DND-41 (cell line): Measurements from ENCODE around the gene LIME1.

Experiments used
- EZH2 ChIP-seq: IDR thresholded peaks from 3 replicates; pipeline ENCODE4 v1.6.1; 2012; ENCODE audit warnings: borderline replicate concordance, low read depth, mild to moderate bottlenecking, moderate library complexity, low read length, inconsistent platforms; ENCODE audit not compliant: severe bottlenecking
- TF ChIP-seq, protein P1 (sequence below): IDR thresholded peaks from 2 replicates; pipeline ENCODE4 v1.5.1; 2012; ENCODE audit warnings: borderline replicate concordance, low read length, moderate library complexity, mild to moderate bottlenecking; ENCODE audit not compliant: poor library complexity, severe bottlenecking; ENCODE audit errors: extremely low read depth

DNA sequence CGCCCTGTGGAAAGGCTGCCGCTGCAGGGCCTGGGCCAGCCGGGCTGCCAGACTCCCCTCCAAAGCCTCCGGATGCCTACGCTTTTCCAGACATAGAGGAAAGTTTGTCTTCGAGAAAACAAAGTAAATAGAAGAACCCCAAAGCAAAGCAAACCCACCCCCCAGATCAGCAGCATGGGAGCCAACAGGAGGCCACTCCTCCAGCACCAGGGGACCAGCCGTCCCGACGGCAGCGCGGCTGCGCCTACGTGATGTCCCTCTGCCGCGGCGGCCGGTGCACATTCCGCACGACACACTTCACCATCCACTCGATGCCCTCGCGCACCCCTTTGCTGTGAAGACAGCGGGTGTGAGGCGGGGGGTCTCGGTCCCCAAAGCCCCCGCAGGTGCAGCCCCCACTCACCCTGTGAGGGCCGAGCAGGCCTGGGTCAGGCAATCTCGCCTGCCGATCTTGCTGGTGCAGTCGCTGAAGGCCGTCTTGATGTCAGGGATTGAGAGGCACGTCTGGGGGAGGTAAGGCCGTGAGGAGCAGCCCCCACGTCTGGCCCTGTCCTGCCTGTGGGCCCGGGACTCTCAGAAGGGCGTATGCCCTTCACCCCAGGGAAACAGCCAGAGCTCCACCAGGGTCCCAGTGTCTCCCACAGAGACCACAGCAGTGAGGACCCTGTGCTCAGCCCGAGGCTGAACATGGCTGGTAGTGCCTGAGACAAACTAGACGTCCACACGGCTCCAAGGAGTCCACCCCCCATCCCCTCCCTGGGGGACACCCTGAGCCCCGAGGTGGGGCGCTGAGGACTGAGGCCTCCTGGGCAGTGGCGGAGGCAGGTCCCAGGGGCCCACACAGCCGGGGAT lies 36.0 kb upstream of the LIME1 start:
- TF ChIP-seq, protein P1, sequence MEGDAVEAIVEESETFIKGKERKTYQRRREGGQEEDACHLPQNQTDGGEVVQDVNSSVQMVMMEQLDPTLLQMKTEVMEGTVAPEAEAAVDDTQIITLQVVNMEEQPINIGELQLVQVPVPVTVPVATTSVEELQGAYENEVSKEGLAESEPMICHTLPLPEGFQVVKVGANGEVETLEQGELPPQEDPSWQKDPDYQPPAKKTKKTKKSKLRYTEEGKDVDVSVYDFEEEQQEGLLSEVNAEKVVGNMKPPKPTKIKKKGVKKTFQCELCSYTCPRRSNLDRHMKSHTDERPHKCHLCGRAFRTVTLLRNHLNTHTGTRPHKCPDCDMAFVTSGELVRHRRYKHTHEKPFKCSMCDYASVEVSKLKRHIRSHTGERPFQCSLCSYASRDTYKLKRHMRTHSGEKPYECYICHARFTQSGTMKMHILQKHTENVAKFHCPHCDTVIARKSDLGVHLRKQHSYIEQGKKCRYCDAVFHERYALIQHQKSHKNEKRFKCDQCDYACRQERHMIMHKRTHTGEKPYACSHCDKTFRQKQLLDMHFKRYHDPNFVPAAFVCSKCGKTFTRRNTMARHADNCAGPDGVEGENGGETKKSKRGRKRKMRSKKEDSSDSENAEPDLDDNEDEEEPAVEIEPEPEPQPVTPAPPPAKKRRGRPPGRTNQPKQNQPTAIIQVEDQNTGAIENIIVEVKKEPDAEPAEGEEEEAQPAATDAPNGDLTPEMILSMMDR, result no peak
- TF ChIP-seq EZH2, result no peak
